GM19455 (cell line): ENCODE data around the gene CLTCL1.
A peak's percentile ranks its signal among the peaks of the same experiment; 100 is the strongest.
"Not testable (repeated sequence)": the region's sequence is repeated elsewhere in the genome, so short reads cannot be mapped to it uniquely, and the experiment has no call there.

Source experiments
- ATAC-seq: cut with Tn5 transposase; IDR thresholded peaks from one replicate; pipeline ENCODE4 v1.9.1; 2021; ENCODE audit not compliant: unreplicated experiment

CLTCL1 gene

DNA sequence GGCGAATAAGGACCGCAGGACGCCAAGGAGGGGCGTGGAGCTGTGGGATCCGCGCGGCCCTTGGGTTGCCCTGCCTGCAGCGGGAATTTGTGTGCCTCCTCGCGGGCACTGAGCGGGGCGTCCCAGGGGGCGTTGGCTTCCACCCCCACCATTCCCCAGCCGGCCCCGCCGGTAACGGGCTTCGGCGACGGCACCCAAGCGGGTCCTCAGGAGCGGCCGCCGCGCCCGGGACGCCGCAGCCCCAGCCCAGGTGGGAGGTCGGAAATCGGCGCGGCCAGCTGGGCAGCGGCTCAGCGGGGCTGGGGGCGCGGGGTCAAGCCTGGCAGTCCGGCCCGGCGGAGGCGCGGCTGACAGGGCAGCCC is 320 bp downstream of the CLTCL1 start:
- peak; percentile 25 for ATAC-seq

DNA sequence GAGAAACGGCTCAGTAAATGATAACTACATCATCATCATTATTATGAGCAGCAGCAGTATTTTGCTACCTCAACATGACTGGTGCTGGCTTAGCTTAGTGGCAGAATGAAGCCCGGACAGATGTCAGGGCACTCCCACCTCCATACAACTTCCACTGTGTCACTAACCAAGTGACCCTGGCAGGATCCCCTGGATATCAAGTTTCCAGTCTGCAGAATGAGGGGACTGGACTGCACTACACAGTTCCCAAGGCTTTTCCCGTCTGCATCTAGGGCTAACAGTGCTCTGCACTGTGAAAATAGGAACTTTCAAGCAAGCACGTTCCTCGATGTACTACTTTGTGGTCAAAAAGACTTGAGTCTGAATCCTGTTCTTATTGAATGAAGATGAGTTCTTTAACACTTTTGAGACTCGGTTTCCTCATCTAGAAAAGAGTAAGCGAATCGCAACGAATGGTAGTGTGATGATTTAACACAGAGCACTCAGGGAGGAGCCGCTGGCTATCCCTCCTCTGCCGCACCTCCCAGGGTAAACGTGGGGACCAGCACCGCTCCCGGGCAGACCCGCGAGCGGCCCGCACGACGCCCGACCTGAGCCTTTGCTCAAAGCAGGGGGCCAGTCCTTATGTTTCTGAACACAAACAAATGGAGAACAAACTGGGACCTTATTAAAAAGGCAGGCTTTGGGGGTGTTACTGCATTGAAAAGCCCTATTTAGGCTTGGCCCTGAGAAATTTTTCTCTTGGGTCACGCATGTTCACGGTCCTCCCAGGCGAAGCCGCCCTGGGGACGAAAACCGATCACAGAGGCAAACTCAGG is 910 bp downstream of the CLTCL1 start:
- ATAC-seq, result no peak

DNA sequence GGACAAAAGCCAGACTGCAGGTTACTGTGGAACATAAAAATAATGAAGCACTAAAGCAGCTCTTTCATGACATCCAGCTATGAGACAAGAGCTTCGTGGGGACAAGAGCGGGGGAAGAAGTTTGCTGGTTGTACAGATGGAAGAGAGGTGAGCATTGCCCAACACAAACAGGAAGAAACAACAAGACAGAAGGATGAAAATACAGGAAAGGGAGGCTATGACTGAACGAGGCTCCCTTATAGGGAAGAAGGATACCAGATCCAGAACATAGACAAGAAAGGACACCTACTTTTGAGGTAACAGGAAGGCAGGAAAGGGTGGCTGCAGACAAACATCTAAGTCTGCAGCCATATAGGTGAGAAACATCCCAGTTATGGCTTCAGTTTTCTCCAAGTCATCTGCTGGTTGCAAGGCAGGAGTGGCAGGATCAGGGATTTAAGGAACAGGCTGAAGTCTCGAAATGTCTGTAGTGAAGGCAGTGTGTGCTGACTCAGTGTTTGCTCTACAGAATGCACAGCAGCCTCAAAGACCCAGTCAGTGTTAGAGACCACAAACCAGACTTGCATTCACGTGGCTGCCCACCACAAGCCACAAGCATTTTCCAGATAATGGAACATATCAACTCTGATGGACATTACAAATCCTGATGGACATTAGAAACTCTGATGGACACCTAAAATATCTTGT is 1.9 kb downstream of the CLTCL1 start:
- no peak for ATAC-seq

DNA sequence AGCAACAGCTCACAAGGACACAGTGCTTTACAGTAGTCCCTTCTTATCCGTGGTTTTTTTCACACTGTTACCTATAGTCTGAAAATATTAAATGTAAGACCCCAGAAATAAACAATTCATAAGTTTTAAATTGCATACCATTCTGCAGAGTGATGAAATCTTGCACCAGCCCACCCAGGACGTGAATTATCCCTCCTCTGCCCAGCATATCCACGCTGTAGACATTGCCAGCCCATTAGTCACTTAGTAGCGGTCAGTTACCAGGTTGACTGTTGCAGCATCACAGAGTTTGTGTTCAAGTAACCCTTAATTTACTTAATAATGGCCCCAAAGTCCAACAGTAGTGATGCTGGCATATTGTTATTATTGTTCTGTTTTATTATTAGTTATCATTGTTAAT is 3.6 kb downstream of the CLTCL1 start:
- ATAC-seq, result no peak

DNA sequence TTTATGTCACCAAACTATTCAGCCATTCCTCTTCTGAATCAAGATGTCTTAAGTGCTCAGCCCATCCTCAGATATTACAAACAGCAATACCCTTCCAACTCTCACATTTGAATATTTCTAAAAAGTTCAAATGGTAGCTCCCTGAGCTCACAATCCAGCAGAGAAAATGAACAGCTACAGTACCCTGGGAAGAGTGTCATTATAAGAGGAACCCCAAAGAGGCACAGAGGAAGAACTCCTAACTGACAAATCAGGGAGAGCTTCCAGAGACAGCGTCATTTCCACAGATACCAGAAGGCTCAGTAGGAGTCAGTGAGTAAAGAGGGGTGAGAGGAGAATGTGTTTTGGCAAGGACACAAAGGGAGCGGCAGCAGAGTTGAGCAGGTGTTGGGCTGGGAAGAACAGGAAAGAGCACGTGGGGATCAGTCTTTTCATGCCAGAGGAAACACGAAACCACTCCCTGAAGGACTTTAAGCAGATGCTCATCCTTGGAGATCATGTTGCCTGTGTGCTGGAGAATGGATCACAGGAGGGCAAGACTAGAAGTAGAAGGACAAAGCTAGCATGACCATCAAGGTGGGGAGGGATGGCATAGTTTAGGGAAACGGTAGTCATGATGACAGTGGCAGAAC is 4.3 kb downstream of the CLTCL1 start:
- no peak for ATAC-seq

DNA sequence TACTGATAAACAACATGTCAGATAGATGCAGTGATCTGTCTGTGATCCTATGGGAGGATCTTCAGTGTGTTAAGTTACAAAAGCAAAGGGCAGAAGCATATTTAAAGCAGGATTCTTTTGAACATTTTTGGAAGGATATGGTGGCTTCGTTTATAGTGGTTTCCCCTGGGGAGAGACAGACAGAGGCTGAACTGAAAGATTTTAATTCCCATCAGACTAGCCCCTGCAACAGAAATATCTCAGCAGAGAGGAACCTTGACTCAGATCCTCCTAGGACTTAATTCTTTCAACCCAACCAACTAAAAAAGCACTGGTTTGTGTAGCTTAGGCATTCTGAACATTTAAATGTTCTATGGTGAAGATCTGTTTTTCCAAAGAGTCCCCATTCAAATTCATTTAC is 5.7 kb downstream of the CLTCL1 start:
- no peak for ATAC-seq

DNA sequence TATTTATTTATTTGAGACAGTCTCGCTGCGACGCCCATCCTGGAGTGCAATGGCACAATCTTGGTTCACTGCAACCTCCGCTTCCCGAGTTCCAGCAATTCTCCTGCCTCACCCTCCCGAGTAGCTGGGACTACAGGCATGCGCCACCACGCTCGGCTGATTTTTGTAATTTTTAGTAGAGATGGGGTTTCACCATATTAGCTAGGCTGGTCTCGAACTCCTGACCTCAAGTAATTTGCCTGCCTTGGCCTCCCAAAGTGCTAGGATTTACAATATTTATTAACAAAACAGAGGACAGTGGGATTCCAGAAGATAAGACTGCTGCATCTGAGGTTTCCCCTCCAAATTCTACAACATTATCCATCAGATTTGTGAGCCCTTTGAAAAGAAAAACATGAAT is 12.4 kb downstream of the CLTCL1 start:
- not testable (repeated sequence) for ATAC-seq

DNA sequence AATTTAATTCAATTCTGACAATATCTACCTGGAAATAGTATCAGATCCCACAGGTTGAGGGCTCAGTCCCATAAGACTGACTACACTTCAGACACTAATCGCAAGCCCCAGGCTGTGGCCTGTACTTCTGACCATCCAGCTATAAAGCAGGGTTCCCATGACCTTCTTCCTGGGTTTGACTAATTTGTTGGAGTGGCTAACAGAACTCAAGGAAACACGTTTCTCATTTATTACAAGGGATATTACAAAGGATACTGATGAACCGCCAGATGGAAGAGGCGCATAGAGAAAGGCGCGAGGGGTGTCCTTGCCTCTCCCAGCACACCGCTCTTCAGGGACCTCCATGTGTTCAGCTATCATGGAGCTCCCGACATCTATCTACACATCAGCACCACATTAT is 13.7 kb downstream of the CLTCL1 start:
- ATAC-seq, result no peak

DNA sequence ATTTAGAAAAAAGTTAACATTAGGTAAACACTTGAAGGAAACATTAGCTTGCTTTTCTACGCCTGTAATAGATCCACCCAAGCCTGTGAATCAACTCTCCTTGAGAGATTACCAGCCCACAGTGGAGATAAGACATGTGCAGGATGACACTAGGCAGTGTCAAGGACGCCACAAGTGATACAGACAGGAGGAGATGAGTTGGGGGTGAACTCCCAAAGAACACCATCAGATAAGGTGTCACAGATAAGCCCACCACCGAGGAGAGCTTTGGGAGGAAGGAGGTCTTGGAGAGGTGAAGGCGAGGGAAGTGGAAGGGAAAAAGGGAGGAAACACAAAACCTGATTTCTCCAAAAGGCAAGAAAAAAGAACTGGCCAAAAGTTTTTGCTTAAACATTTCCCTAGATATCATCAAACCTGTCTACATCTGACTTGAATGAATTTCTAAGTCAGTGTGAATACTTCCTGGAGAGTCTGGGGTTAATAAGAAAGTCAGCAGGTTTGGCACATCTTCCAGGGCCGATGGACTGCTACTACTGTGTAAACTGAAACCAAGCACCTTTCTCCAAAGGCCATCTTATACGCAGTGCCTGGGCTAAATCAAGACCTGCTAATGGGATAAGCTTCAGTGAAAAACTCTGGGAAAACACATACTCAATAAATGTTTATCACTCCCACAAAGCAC is 15.5 kb downstream of the CLTCL1 start:
- no peak for ATAC-seq

DNA sequence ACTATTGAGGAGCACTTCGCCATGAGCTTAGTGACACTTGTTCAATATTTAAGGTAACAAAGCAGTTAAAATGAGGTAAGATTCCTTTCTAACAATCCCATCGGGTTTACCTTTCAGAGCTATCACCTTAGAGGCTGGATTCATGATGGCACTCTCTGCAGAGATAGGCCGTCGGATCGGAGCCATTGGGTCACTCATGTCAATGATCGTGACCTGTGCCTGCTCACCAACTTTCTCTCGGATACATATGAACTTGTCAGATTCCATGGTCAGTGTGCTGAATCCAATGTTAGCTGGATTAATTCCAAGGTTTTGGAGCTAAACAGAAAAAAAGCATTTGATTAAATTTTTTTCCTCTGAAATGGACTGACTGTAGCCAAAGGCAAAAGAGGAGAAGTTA is 16.0 kb downstream of the CLTCL1 start:
- no peak for ATAC-seq

DNA sequence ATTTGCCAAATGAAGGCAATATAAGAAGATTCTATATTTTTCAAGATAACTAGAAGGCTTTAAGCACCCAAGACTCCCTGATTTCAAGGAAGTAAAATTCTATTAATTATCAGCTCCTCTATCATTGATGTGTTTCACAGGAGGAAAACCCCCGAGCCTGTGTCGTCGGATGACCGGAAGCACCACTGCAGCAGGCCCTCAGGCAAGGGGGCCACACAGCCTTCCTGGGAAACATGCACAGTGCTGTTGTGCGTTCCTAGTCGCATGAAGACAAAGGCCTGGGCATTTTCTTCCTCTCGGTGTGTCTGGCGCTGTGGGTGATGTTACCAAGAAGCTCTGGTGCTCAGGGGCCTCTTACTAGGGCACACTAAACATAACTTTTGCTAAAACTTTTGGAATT is 16.4 kb downstream of the CLTCL1 start:
- ATAC-seq, result no peak

DNA sequence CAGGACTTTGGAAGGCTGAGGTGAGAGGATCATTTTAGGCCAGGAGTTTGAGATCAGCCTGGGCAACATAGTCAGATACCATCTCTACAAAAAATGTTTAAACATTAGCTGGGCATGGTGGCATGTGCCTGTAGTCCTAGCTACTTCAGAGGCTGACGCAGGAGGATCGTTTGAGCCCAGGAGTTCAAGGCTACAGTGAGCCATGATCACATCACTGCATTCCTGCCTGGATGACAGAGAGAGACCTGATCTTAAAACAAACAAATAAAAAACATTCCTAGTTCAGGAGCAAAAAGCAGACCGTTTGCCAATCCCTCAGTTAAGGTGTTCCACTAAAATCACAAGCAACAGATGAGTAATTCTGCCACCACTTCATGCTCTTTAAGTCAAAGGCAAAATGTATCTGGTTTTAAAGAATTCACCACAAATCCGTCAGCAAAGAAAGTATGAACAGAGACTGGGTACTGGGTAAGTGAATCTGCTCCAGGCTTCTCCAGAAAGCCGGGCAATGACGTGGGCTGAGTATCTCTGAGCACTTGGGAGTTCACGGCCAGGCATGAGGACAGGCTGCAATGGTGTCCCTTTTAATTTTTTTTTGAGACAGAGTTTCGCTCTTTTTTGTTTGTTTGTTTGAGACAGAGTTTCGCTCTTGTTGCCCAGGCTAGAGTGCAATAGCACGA is 19.5 kb downstream of the CLTCL1 start:
- ATAC-seq, result no peak

DNA sequence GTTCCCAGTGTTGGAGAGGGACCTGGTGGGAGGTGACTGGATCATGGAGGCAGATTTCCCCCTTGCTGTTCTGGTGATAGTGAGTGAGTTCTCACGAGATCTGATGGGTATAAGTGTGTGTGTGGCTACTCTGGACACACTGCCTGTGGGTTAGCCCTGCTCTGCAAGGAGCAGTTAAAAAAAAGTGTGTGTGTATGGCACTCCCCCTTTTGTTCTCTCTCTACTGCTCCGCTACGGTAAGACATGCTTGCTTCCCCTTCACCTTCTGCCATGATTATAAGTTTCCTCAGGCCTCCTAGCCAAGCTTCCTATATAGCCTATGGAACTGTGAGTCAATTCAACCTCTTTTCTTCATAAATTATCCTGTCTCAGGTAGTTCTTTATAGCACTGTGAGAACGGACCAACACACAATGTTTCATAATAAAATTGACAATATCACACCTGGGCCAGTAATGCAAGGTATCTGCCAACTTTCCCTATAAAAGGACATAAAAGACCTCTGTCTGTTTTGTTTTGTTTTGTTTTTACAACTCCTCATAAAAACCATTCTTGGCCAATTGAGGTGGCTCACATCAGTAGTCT is 20.2 kb downstream of the CLTCL1 start:
- no peak for ATAC-seq

DNA sequence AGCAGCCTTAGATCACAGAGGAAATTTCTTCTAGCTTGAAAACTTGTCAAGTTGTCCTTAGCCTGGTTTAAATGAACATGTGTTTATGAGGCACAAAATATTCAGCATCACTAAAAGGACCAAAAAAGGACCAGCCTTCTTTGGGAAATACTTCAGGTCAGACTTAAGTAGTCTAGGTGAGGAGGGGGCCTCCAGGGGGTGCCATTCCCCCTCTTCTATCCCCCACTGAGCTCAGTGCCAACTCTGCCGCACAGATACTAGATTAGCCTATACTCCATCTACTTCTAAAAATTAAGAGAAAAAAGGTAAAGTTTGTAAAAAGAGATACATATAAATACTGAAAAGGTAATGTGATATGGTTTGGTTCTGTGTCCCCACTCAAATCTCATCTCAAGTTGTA is 20.6 kb downstream of the CLTCL1 start:
- ATAC-seq, result no peak

DNA sequence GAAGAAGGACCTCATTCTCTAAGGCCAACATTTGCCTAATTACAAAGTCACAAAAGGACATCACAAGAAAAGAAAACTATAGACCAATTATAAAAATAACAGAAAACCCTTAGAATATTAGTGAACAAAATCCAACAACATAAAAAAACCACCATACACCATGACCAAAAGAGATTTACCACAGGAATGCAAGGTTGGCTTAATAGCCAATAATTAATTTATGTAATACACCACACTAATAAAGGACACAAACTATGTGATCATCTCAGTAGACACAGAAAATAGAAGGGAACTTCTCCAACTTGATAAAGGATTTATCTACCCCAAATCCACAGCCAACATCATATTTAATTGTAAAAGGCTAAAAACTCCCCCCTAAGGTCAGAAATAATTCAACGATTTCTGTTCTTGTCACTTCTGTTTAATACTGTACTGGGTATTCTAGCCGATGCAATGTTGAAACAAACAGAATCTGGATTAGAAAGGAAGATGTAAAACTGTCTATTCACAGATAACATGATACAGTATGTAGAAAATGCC is 24.9 kb downstream of the CLTCL1 start:
- ATAC-seq, result no peak

DNA sequence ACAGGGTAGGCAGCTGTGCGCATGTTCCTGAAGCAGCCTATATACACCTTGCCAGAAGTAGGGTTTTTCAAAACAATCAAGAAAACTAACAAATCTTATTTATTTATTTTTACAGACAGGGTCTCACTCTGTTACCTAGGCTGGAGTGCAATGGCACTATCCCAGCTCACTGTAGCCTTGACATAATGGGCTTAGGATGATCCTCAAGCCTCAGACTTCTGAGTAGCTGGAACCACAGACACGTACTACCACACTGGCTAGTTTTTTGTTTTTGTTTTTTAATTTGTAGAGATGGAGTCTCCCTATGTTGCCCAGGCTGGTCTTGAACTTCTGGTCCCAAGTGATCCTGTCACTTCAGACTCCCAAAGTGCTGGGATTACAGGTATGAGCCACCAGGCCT is 25.7 kb downstream of the CLTCL1 start:
- ATAC-seq, result no peak

DNA sequence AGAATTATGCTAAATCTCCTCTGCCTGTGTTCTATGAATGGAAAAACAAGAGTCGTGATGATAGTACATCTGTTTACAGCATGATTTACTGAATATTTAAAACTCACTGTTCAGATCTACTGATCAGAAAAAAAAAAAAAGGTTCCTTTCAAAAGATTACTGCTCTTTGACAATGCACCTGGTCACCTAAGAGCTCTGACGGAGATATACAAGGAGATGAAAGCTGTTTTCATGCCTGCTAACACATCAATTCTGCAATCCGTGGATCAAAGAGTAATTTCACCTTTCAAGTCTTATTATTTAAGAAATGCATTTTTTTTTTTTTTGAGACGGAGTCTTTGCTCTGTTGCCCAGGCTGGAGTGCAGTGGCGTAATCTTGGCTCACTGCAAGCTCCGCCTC is 30.7 kb downstream of the CLTCL1 start:
- no peak for ATAC-seq

DNA sequence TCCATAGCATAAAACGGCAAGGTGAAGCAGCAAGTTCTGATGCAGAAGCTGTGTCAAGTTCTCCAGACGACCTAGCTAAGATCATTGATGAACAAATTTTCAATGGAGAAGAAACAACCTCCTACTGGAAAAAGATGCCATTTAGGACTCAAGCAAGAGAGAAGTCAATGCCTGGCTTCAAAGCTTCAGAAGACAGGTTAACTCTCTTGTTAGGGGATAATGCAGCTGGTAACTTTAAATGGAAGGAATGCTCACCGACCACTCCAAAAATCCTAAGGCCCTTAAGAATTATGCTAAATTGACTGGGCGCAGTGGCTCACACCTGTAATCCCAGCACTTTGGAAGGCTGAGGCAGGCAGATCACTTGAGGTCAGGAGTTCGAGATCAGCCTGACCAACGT is 31.3 kb downstream of the CLTCL1 start:
- no peak for ATAC-seq

DNA sequence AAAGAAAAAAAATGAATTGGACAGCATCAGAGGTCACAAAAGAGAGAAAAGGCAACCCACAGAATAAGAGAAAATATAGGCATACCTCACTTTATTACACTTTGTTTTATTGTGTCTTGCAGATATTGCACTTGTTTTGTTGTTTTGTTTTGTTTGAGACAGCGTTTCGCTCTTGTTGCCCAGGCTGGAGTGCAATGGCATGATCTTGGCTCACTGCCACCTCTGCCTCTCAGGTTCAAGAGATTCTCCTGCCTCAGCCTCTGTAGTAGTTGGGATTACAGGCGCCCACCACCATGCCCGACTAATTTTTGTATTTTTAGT is 32.6 kb downstream of the CLTCL1 start:
- ATAC-seq, result not testable (repeated sequence)

DNA sequence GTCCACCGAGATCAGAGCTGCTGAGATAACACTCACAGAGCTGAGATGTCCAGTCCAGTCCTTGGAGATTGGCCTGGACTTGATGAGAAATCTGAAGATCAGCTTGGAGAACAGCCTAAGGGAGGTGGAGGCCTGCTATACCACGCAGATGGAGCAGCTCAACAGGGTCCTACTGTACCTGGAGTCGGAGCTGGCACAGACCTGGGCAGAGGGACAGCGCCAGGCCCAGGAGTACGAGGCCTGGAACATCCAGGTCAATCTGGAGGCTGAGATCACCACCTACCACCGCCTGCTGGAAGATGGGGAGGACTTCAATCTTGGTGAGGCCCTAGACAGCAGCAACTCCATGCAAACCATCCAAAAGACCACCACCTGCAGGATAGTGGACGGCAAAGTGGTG is 33.1 kb downstream of the CLTCL1 start:
- no peak for ATAC-seq

DNA sequence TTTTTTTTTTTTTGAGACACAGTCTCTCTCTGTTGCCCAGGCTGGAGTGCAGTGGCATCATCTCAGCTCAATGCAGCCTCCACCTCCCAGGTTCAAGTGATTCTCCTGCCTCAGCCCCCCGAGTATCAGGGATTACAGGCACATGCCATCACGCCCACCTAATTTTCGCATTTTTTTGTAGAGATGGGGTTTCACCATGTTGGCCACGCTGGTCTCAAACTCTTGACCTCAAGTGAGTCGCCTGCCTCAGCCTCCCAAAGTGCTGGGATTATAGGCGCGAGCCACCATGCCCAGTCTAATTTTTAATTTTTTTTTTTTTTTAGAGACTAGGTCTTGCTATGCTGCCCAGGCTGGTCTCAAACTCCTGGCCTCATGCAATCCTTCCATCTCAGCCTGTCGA is 35.2 kb downstream of the CLTCL1 start:
- not testable (repeated sequence) for ATAC-seq
